GM10266 (cell line): ENCODE results near the gene CPZ.

Experiments used
- DNase-seq: peaks from one replicate; pipeline ENCODE4 v3.0.0; 2012; ENCODE audit errors: extremely low spot score
- TF ChIP-seq, protein P1 (sequence below): IDR thresholded peaks from 2 replicates; pipeline ENCODE4 v1.5.1; 2012; ENCODE audit warnings: mild to moderate bottlenecking, low read depth; ENCODE audit not compliant: control insufficient read depth, insufficient read depth; ENCODE audit errors: missing control alignments

CPZ gene

DNA sequence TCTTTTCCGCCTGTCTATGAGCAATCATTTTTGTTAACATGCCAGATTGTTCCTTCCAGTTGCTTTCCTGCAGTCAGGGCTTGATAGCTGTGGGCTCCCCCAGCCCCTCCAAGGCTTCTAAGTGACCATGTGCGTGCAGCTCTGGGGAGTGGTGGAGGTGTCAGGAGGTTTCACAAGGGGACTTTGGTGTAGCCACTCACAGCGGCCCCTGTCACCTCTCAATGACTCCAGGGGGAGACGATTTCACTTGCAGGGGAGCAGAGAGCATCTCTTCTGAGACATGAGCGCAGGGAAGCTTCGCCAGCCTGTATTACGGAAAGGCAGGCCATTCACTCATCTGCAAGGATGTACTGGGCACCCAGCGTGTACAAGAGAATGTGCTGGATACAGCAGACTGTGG is 15.5 kb upstream of the CPZ start:
- no peak for DNase-seq

DNA sequence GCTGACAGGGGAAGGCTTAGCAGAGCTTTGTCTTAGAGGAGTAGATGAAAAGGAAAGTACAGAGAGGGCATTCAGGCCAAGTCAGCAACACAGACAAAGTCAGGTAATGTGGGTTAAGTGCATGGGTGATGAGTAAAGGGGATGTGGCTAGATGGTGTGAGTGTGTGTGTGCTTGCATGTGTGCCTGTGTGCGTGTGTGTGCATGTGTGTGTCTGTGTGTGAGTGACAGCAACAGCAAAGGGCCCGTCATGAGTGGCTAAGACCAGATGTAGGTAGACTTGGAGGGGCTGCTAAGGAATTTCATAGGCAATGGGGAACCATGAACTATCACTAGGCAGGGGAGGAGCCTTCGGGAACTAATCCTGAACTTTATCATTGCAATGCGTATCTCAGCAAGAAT is 14.6 kb upstream of the CPZ start:
- TF ChIP-seq, protein P1, sequence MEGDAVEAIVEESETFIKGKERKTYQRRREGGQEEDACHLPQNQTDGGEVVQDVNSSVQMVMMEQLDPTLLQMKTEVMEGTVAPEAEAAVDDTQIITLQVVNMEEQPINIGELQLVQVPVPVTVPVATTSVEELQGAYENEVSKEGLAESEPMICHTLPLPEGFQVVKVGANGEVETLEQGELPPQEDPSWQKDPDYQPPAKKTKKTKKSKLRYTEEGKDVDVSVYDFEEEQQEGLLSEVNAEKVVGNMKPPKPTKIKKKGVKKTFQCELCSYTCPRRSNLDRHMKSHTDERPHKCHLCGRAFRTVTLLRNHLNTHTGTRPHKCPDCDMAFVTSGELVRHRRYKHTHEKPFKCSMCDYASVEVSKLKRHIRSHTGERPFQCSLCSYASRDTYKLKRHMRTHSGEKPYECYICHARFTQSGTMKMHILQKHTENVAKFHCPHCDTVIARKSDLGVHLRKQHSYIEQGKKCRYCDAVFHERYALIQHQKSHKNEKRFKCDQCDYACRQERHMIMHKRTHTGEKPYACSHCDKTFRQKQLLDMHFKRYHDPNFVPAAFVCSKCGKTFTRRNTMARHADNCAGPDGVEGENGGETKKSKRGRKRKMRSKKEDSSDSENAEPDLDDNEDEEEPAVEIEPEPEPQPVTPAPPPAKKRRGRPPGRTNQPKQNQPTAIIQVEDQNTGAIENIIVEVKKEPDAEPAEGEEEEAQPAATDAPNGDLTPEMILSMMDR: no peak
- no peak for DNase-seq

More for the DNA sequence above, 15.5 kb upstream of the CPZ start:
- TF ChIP-seq, protein P1: no peak

DNA sequence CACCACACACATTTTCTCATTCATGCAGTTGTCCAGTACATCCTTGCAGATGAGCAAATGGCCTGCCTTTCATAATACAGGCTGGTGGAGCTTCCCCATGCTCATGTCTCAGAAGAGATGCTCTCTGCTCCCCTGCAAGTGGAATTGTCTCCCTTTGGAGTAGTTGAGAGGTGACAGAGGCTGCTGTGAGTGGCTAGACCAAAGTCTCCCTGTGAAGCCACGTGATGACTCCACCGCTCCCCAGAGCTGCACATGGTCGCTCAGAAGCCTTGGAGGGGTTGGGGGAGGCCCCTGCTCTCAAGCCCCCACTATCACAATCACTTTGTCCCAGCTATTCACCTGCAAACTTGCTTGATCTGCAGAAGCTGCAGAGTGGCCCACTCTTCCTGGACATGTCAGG is 13.8 kb upstream of the CPZ start:
- DNase-seq: no peak
- TF ChIP-seq, protein P1: no peak

DNA sequence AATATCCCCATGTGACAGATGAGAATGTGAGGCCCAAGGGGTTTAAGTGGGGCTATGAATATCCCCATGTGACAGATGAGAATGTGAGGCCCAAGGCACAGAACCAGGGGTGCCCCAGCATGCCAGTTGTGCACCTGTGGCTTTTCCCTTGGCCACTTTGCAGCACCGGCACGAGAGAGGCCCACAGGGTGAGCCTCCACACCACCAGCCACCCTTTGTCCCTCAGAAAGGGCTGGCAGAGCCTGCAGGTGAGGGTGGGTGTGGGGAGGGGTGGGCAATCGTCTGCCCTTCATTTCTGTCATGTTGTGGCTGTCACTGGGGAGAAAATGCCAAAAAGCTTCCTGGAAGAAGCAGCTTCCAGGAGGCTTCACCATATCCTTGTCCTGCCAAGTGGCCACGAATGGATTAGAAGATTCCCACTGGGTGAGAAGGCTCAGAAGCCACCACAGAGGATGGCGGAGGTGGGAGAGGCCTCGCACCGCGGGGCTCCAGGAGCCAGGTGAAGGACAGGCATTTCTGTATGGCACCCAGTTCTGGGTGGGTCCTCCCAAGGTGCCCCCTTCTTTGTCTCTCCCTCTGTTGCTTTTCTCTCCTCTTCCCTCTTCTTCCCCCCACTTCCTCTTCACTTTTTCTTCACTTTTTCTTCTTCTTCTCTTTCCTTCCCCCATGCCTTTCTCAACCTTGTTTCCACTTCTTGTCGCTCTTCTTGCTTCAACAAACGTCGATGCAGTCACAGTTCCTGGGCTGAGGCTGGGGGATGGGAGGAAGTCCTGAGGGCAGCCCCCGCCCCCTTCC is 12.8 kb upstream of the CPZ start:
- TF ChIP-seq, protein P1: no peak
- DNase-seq: no peak

DNA sequence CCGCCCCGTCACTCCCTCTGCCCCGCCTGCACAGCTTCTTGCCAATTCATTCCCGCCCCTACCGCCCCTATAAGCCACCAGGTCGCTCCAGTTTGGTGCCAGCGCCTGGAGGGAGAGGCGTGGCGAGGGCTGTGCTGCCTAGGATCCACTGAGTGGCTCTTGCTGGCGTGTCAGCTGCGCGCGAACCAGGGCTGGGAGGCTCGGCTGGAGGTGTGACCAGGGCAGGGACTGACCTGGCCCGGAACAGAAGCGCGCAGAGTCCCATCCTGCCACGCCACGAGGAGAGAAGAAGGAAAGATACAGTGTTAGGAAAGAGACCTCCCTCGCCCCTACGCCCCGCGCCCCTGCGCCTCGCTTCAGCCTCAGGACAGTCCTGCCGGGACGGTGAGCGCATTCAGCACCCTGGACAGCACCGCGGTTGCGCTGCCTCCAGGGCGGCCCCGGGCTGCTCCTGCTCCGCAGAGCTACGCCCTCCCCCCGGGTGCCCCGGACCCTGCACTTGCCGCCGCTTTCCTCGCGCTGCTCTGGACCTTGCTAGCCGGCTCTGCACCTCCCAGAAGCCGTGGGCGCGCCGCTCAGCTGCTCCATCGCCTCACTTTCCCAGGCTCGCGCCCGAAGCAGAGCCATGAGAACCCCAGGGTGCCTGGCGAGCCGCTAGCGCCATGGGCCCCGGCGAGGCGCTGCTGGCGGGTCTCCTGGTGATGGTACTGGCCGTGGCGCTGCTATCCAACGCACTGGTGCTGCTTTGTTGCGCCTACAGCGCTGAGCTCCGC is 12.1 kb upstream of the CPZ start, which contains the start of gene GPR78:
Gene GPR78 (plus strand): TSS at position 72 of the 773 bp plus-strand sequence. CDS start 591 bp downstream, at position 663.
- DNase-seq: peak; percentile 76
- TF ChIP-seq, protein P1: no peak

DNA sequence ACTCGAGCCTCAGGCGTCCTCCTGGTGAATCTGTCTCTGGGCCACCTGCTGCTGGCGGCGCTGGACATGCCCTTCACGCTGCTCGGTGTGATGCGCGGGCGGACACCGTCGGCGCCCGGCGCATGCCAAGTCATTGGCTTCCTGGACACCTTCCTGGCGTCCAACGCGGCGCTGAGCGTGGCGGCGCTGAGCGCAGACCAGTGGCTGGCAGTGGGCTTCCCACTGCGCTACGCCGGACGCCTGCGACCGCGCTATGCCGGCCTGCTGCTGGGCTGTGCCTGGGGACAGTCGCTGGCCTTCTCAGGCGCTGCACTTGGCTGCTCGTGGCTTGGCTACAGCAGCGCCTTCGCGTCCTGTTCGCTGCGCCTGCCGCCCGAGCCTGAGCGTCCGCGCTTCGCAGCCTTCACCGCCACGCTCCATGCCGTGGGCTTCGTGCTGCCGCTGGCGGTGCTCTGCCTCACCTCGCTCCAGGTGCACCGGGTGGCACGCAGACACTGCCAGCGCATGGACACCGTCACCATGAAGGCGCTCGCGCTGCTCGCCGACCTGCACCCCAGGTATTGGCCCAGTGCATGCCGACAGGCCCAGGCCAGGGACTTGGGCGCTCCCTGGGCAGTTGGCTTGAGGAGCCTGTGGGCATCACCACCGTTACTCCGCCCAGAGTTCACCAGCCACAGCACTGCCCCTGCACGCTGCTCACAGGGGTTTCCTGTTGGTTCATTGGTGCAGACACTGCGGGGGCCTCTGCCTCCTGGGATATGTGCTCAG is 11.3 kb upstream of the CPZ start:
- TF ChIP-seq, protein P1: no peak
- DNase-seq: no peak
